Limb (tissue), 2 donors: Measurements from ENCODE around the gene GCH1.
A peak's percentile ranks its signal among the peaks of the same experiment; 100 is the strongest.
"Not testable (repeated sequence)": the region's sequence is repeated elsewhere in the genome, so short reads cannot be mapped to it uniquely, and the experiment has no call there.

Source experiments
- DNase-seq, 2 donors: peaks; one replicate each; pipeline ENCODE4 v3.0.0-alpha.2; 2016; ENCODE audit errors: extremely low spot score in 2 of 2

The GCH1 gene, protein sequence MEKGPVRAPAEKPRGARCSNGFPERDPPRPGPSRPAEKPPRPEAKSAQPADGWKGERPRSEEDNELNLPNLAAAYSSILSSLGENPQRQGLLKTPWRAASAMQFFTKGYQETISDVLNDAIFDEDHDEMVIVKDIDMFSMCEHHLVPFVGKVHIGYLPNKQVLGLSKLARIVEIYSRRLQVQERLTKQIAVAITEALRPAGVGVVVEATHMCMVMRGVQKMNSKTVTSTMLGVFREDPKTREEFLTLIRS

DNA sequence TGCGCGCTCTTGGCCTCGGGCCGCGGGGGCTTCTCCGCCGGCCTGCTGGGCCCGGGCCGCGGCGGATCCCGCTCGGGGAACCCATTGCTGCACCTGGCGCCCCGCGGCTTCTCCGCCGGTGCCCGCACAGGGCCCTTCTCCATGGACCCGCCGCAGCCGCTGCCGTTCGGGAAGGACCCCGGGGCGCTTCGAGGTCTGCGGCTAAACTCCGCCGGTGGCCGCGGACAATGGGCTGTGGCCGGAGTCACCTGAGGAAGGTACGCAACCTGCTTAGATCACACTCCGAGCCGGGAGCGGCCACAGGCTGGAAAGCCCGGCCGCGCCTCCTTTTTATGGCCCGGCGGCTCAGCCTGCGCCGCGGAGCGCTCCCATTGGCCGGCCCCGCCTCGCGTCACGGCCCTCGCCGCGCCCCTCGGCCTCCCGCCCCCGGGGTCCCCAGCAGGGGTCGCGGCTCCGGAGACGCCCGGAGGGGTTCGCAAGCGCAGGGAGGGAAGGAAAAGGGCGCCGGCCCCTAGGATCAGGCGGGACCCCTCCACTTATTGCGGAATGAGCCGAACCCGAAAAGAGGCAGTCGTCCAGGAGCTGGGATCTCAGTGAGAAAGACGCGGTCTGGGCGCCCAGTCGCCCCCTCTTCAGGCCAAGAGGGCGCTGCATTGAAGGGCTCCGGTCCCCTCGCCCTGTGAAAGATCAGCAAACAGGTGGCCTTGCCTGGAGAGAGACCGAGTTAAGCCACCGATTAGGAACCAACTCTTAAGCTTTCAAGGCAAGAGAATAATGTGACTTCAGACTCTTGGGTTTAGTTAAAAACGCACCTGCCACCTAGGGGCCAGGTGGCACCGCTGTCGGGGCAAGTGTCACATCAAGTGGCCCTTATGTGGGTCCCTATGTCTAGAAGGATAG lies at the start of gene GCH1:
TSS of gene GCH1 (minus strand) at position 306 of the 900 bp plus-strand sequence. CDS start at position 143, 163 bp downstream.
- DNase-seq = peak; percentile 68 to 85

DNA sequence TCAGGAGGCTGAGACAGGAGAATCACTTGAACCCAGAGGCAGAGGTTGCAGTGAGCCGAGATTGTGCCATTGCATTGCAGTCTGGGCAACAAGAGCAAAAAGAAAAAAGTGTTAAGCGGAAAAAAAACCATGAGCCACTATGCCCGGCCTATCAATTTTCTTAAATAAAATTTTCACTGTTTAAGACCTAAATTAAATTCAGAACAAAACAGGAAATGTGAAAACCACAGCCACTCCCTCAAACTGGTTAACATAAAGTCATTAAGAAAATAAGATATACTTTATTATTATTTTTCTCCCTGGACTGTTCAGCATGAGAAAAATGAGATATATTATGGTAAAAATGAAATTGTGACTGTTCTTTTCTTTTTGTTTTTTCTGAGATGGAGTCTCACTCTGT lies 44.6 kb upstream of the GCH1 start:
- DNase-seq = no peak

DNA sequence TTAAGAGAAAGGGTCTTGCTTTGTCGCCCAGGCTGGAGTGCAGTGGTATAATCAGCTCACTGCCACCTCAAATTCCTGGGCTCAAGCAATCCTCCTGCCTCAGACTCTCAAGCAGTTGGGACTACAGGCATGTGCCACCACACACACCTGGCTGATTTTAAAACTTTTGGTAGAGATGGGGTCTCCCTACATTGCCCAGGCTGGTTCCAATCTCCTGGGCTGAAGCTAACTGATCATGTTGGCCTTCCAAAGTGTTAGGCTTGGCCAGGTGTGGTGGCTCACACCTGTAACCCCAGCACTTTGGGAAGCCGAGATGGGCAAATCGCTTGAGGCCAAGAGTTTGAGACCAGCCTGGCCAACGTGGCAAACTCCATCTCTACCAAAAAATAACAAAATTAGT lies 43.9 kb upstream of the GCH1 start:
- DNase-seq = no peak

DNA sequence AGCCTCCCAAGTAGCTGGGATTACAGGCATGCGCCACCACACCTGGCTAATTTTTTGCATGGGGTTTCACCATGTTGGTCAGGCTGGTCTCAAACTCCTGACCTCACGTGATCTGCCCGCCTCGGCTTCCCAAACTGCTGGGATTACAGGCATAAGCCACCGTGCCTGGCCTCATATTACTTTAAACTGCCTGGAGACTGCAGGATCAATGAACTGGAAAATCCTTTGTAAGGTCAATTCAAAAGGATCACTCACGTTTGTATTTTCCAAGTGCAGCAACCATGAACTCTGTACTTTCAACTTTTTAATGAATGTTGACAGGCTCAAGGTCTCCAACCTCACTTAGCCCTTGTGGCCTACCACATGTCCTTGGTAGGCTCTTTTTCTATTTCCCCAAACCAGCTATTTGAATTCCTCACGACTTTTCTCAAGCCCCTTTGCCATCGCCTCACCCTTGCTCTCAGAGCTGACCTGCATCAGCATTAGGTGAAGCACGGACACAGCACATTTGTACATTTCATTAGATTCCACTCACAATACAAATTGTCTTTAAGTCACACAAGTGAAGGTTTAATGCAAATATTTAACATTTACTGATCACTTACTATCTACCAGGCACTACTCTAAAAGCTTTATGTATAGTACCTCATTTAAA lies 42.2 kb upstream of the GCH1 start:
- no peak for DNase-seq

DNA sequence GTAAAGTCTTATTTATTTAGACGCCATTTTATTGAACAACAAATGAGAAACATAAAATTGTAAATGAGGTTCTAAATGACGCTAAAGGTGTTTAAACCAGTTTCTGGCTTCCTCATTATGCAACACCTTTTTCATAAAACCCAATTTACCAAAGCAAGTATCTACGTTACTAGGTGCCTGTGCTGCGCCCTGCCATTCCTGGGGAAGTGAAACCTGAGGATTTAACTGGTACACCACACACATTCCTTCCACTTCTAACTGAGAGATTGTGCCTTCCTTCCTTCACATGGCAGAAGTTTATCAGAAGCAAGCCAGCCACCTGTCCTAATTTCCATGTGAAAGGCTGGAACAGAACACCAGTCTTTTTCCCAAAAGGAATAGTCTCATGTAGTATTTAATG lies 40.3 kb upstream of the GCH1 start:
- no peak for DNase-seq

DNA sequence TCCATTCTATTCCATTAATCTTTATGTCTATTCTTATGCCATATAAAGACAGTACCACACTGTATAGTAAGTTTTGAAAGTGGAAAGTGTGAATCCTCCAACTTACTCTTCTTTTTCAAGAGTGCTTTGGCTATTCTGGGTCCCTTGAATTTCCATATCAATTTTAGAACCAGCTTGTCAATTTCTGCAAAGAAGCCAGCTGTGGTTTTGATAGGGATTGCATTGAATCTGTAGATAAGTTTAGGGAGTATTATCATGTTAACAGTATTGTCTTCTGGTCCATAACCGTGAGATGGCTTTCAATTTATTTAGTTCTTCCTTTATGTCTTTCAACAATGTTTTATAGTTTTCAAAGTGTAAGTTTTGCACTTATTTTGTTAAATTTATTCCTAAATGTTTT lies 34.2 kb upstream of the GCH1 start:
- DNase-seq = no peak

DNA sequence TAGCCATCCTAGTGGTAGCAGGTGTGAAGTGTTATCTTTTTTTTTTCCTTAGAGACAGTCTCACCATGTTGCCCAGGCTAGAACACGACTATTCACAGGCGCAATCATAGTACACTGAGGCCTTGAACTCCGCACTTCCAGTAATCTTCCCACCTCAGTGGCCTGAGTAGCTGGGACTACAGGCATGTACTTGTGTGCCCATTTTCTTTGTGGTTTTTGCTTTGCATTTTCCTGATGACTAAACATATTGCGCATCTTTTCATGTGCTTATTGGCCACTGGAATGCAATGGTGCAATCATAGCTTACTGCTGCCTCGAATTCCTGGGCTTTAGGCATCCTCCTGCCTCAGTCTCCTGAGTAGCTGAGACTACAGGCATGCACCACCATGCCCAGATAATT lies 33.3 kb upstream of the GCH1 start:
- DNase-seq = no peak

DNA sequence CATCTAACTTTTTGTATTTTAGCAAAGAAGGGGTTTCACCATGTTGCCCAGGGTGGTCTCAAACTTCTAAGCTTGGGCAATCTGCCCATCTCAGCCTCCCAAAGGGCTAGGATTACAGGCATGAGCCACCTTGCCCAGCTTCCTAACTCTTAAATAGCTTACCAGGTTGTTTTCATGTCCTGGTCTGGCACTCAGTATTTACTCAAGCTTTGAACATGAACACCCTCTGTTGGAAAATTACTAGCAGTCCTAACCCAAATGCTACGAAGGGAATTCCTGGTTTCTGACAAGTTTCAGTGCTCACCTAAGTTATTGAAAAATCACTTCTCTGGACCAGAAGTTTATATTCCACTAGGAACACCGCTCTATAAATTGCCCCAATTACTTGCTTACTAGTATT lies 32.5 kb upstream of the GCH1 start:
- no peak for DNase-seq

DNA sequence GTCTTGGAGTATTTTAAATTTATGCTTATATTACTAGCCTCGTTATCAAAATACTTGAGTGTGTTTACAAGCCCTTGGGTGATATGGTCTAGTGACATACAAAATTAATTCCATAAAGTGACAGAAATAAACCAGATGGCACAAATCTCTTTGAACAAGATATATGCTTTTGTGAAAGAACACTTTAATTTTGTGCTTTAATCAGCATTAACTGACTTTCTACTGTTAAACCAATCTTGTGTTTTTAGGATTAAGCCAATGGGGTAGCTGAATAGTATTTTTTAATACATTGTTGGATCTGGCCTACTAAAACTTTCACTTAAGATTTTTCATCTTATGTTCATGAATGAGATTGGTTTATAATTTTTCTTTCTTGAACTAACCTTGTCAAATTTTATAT lies 30.4 kb upstream of the GCH1 start:
- no peak for DNase-seq

DNA sequence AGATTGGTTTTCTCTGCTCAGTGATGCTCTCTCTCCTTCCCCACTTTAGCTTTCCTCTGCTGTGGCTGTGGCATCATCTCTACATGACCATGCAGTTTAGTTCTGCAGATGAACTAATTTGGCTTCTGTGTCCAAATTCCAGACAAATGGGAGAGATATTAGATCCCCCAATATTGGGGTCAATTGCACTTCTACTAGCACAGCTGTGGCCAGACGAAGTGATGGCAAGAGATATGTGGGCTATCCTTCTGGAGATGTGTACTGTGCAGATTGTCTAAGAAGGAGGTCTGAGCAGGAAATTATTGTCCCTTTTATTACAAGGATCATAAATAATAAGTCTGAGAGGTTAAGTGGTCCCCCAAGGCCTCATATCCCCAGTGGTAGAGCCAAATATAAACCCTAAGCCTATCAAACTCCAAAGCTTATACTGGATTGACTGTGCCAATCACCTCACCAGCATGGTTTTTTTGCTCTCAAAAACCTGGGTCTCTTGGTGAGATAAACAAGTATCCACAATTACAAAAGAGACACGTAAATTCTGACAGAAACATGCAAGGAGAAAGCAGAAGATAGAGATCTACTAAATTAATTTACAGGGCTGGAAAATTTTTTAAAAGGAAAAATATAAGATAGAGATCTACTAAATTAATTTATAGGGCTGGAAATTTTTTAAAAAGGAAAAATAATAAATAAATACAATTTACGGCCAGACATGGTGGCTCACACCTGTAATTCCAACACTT lies 29.1 kb upstream of the GCH1 start:
- DNase-seq = no peak

DNA sequence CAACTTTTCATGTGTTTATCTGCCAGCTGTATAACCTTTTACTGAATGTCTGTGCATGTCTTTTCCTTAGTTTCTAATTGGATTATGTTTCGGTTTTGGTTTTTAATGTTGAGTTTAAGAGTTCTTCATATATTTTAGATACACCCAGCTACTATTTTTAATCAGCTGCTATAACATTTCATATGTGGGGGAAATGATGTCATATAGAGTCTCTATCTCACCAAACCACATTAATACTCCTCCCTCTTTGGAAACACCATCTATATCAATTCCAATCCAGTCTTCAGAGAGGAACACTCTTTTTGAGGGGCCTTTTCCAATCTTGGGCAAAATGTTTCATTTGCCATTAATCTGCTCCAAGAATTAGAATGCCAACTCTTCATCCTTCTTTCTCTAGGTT lies 28.5 kb upstream of the GCH1 start:
- no peak for DNase-seq

DNA sequence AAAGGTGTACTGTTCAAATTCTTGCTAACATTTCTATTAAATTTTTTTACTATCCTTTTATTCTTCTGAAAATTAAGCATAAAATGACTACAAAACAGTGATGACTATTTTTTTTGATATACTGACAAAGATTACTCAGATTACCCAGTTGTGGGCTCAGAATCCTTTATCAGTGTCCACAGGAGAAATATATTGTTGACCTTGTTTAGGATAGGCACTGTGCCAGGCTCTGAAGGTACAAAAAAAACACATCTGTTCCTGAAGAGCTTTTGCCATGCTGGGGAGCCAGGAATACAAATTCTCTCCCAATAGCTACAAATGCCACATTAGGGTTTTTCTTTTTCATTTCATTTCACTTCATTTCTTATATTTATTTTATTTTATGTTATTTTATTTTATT lies 26.9 kb upstream of the GCH1 start:
- no peak for DNase-seq

DNA sequence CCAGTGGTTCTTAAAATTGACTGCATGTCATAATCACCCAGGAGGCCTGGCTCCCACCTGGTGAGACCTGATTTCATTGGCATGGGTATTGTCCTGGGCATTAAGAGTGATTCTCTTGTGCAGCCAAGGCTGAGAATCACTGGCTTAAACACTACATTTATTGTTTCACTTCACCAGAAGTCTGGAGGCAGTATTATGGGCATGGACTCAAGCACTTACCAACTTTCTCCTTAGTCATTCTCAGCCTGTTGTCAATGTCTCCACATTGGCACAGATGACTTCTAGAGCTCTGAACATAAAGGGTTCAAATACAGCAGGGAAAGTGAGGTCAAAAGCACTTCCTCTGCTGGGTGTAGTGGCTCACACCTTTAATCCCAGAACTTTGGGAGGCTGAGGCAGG lies 25.6 kb upstream of the GCH1 start:
- no peak for DNase-seq

DNA sequence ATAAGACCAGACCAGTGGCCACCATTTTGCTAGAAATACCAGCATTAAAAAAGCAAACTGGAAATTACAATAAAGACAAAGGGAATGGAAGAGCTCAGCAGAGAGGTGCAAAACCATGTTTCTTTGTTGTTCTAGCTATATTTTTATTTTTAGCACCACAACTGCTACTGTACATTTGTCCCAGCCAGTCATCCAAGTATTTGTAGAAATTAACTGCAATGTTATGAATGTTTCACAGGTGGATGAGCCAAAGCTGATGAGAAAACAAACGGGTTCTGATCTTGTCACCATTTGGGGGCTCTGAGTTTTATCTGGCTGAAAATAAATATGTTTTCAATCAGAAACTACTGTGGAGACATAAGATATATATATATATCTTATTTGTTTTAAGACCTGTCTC lies 24.9 kb upstream of the GCH1 start:
- DNase-seq = no peak

DNA sequence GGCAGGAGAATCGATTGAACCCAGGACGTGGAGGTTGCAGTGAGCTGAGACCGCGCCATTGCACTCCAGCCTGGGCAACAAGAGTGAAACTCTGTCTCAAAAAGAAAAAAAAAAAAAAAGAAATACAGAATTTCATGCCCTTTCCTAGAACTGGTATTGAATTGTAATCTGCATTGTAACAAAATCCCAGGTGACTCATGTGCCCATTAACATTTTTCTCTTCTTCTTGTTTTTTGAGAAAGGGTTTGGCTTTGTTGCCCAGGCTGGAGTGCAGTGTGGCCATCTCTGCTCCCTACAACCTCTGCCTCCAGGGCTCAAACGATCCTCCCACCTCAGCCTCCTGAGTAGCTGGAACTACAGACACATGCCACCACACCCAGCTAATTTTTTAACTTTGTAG lies 23.9 kb upstream of the GCH1 start:
- not testable (repeated sequence) for DNase-seq

DNA sequence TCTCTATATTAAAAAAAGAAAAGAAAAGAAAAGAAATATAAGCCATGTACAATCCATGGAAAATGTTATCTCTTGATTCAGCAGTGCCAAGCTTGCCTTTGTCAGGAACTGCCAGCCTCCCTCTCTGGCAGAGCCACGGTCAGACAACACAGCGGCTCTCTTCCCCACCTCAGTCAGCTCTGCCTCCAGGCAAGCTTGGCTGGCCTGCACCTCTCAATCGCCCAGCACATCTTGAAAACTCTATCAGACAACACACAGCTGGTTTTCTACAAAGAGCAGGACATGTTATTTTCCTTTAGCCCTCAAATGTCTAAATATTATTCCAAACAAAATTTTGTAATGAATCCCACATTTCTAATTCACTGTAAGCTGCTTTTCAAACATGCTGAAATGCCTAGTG lies 20.0 kb upstream of the GCH1 start:
- no peak for DNase-seq

DNA sequence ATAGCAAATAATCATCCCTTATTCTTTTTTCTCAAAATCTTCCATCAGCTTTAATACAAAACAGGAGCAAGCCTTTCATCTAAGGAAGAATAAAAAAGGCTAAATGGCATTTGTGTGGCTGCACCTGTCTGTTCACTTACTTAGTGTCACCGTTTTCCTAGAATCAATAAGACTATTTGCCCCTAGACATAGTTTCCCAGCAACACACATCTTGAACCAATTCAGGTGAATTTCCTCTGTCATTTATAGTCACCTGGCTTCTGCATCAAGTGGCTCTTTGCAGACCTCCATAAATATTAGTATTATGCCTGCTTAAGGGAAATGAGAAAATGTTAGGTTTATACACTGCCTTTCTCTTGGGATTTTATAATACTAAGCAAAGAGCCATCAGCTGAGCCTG lies 17.4 kb upstream of the GCH1 start:
- no peak for DNase-seq

DNA sequence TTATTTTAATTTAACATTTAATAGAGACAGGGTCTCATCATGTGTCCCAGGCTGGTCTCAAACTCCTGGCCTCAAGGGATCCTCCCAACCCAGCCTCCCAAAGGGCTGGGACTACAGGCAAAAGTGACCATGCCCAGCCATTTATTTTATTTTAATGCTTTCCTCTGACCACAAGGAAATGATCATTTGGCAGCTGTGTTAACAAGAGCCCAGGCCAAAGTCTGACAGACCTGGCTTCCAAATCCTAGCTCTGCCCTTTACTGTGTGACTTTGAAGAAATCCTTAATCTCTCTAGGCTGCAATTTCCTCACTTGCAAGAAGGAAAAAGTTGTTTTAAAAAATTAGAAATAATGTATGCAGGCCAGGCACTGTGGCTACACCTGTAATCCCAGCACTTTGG lies 16.7 kb upstream of the GCH1 start:
- no peak for DNase-seq

DNA sequence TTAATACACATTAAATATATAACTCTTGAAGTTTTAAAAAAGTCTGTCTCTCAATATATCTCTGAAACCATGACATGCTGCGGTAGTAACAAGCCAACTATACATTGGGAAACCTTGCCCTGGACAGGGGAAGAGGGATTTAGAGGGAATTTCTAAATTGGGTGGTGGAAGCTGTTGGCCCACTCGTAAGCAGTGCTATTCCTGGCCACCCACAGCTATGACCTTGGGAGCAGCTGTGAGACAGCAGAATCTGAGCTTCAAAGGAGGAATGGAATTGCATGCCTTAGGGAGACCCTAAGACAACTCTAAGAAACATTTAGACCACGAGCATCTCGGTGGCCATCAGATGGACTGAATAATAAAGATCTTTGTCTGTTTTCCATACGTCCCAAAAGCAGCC lies 15.8 kb upstream of the GCH1 start:
- no peak for DNase-seq

DNA sequence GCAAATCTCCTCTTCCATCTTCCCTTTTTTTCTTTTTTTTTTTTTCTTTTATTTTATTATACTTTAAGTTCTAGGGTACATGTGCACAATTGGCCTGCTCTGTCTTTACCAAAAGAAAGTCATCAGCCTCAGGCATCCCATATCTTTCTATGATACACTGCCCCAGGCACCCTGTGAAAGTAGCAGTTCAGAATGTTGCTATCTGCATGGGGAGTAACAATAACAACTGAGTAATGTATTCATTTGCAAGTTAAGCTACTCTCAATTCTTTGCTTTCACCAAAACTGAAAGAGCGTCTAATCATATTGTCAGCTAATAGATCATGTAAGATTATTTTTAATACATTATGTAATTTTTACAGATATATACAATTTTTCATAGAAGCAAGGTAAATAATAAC lies 13.5 kb upstream of the GCH1 start:
- no peak for DNase-seq

DNA sequence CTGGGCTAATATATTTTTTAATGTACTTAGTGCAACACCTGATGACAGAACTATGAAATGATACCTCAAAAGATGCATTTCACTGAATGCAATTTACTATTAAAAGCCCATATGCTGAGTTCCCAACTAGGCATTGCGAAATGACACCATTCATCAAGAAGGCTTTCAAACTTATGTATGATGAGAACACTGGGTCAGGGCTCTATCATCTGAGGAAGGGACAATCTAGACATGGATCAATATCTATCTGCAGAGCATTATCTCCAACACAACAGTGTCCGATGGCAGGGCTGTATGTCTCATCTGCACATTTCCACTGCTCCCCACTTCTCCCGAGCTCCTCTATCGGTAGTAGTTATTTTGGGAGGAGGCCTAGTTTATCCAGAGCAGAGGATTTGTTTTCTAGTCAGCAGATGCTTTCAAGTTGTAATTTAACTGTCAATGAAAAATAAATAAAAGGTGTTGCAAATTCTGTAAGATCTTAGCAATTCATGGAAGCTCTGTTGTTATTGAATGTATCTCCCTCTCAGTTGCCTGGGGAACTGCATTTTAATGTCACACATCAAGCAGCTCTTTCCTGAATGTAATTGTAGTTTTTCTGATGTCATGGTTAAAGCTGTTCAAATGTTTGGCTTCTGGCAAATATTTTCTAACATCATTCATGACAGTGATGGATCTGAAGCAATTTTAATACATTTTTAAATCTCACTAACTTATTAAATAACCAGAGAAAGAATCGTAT lies 7.4 kb upstream of the GCH1 start:
- no peak for DNase-seq
